Nephron progenitor cell (in vitro differentiated cells): ENCODE measurements around the gene GRIP1.
A peak's percentile ranks its signal among the peaks of the same experiment; 100 is the strongest.

ENCODE experiments used
- DNase-seq: peaks from one replicate; pipeline ENCODE4 v3.0.0; 2021
- H3K27ac Mint-ChIP-seq: 2 replicates; pipeline ENCODE4 v1.8.0; 2021; ENCODE audit warnings: mild to moderate bottlenecking, moderate library complexity, mixed read lengths
- H3K27me3 Mint-ChIP-seq: 2 replicates; pipeline ENCODE4 v1.8.0; 2021; ENCODE audit warnings: mild to moderate bottlenecking, low read depth, mixed read lengths; ENCODE audit not compliant: poor library complexity
- H3K36me3 Mint-ChIP-seq: 2 replicates; pipeline ENCODE4 v1.8.0; 2021; ENCODE audit warnings: low read depth, mixed read lengths
- H3K4me1 Mint-ChIP-seq: 2 replicates; pipeline ENCODE4 v1.8.0; 2021; ENCODE audit warnings: mixed read lengths
- H3K4me3 Mint-ChIP-seq: 2 replicates; pipeline ENCODE4 v1.8.0; 2021; ENCODE audit warnings: mild to moderate bottlenecking, moderate library complexity, mixed read lengths
- H3K9me3 Mint-ChIP-seq: 2 replicates; pipeline ENCODE4 v1.8.0; 2021; ENCODE audit warnings: mild to moderate bottlenecking, moderate library complexity, mixed read lengths
- TF ChIP-seq, protein P1 (sequence below): fragments of 200-600 bp; sonication (generic); IDR thresholded peaks from 2 replicates; pipeline ENCODE4 v1.5.0; 2021; ENCODE audit warnings: antibody characterized with exemption

The GRIP1 gene

DNA sequence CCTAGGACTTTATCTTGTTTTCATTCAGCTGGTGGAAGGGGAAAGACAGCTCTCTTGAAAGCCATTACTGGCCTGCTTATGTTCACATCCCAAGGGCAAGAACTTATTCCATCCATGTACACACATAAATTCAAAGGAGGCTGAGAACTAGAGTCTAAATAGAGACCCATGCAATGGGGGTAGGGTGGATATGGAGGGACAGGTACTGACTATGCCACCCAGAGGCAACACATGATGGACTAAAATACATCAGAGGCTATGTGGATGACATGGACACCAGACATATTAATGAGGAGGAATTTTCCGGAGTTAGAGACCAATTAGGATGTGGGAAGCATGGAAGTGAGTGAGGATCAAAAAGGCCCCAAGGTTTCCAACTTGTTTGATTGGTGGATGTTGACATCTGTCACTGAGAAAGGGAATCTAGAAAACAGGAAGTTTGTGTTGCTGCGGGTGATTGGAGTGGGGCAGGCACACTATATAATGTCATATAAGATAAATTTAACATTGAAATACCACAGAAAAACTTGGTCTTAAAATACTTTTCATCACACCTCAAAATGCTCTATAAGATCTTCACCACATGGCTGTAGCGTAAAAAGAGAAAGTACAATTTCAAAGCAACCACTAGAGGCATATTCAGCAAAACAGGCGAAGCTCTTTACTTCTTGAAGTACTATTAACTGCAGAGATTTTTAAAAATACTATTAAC lies 130.4 kb downstream of the GRIP1 start:
- Mint-ChIP-seq H3K4me3 (no peak overlapping the region), H3K36me3 (no peaks in the 10 kb centered on the region), H3K4me1 (no peaks in the 10 kb centered on the region), H3K9me3 (no peaks in the 10 kb centered on the region), H3K27me3 (peaks cover 4% of the 10 kb centered on the region), H3K27ac (no peak overlapping the region)
- no peak for DNase-seq
- TF ChIP-seq, protein P1, sequence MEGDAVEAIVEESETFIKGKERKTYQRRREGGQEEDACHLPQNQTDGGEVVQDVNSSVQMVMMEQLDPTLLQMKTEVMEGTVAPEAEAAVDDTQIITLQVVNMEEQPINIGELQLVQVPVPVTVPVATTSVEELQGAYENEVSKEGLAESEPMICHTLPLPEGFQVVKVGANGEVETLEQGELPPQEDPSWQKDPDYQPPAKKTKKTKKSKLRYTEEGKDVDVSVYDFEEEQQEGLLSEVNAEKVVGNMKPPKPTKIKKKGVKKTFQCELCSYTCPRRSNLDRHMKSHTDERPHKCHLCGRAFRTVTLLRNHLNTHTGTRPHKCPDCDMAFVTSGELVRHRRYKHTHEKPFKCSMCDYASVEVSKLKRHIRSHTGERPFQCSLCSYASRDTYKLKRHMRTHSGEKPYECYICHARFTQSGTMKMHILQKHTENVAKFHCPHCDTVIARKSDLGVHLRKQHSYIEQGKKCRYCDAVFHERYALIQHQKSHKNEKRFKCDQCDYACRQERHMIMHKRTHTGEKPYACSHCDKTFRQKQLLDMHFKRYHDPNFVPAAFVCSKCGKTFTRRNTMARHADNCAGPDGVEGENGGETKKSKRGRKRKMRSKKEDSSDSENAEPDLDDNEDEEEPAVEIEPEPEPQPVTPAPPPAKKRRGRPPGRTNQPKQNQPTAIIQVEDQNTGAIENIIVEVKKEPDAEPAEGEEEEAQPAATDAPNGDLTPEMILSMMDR = peak; percentile 18

DNA sequence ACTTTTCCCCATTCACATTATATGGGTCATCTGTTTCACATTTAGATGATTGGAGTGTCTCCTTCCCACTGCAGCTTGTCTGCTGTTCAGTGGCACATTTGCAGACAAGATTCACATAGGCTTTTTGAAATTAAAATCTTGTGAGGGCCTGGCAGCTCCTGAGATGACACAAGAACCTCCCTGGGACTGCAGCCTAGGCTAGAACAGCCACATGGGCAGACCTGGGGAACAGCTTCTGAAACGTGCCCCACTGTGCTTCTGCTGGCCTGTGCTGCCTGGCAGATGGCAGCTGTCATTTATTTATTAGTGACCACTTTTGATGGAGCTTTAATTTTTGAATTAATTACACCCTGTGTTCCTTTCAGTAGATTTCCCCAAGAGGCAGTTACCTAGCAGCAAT lies 137.4 kb downstream of the GRIP1 start:
- Mint-ChIP-seq H3K27me3 (peaks cover 7% of the 10 kb centered on the region), H3K36me3 (peaks cover 3% of the 10 kb centered on the region), H3K9me3 (no peaks in the 10 kb centered on the region), H3K27ac (peak overlapping the region; percentile 23), H3K4me1 (no peaks in the 10 kb centered on the region), H3K4me3 (no peak overlapping the region)
- TF ChIP-seq, protein P1 = no peak
- no peak for DNase-seq

DNA sequence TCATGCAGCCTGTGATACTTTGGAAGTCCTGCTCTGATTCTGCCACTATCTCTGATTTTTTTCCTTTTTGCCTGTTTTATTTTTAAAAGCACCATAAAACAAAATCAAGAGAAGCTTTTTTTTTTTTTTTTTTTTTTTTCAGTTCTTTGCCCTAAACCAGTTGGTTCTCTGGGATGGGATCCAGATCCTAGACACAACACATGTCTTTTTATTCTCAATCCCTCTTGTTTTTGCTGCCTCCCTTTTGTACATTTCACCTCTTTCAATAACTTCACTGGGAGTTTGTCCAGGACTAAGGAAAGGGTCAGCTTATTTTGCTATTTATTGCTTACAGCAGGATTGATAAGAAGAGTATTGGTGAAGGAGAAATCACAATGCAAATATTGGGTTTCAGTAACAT lies 139.4 kb downstream of the GRIP1 start:
- H3K4me3 Mint-ChIP-seq = no peak overlapping the region
- TF ChIP-seq, protein P1 = no peak
- peaks cover 5% of the 10 kb centered on the region for H3K27me3 Mint-ChIP-seq
- no peaks in the 10 kb centered on the region for H3K4me1 Mint-ChIP-seq
- DNase-seq = no peak
- peaks cover 3% of the 10 kb centered on the region for H3K36me3 Mint-ChIP-seq
- no peak overlapping the region for H3K27ac Mint-ChIP-seq
- H3K9me3 Mint-ChIP-seq = no peaks in the 10 kb centered on the region

DNA sequence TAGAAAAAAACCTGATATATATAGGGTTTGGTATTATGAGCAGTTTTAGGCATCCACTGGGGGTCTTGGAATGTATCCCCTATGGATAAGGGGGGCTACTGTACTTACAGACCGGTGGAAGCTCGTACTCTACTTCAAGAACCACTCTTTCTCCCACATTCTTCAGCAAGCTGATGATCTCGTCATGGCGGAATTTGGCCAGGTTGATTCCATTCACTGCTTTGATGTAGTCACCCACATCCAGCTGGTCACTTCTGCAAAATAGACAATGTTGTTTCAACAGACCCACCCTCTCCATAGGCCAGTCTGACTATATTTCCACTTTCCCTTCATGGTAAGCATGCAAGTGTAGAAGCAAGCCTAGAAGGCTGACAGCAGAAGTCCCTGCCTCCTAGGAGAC lies 139.9 kb downstream of the GRIP1 start:
- Mint-ChIP-seq H3K4me3 (no peak overlapping the region), H3K36me3 (peaks cover 3% of the 10 kb centered on the region), H3K4me1 (no peaks in the 10 kb centered on the region), H3K27me3 (peaks cover 5% of the 10 kb centered on the region), H3K27ac (no peak overlapping the region), H3K9me3 (no peaks in the 10 kb centered on the region)
- no peak for DNase-seq
- TF ChIP-seq, protein P1 = no peak

DNA sequence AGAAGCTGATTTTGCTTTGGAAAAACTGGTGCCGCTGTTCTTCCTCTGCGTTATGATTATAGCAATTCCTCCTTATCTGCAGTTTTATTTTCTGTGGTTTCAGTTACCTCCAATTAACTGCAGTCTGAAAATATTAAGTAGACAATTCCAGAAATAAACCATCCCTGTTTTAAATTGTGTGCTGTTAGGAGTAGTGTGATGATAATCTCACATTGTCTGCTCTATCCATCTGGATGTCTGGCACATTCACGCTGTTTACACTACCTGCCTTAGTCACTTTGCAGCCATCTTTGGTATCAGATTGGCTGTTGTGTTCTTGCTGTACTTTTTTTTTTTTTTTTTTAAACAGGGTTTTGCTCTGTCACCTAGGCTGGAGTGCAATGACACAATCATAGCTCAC lies 141.0 kb downstream of the GRIP1 start:
- Mint-ChIP-seq H3K36me3 (peaks cover 3% of the 10 kb centered on the region), H3K9me3 (no peaks in the 10 kb centered on the region), H3K27me3 (peaks cover under 1% of the 10 kb centered on the region), H3K4me3 (no peak overlapping the region), H3K27ac (no peak overlapping the region), H3K4me1 (no peaks in the 10 kb centered on the region)
- TF ChIP-seq, protein P1 = no peak
- DNase-seq = no peak

DNA sequence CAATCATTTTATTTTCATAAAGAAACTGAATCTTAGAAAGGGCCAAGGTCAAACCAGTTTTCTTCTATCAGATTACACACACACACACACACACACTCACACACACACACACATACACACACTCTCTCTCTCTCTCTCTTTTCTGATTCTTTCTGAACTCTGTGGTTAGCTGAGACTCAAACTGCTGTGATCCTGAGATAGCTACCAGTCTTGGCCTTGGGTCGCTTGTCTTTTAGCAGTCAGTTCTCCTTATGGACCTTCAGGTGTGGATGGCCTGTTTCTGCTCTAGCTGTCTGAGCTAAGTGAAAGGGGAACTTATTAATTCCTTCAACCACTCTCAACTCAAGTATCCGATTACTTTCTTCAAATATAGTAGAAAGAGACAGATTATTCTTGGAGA lies 145.1 kb downstream of the GRIP1 start:
- Mint-ChIP-seq H3K4me1 (no peaks in the 10 kb centered on the region), H3K27me3 (no peaks in the 10 kb centered on the region), H3K9me3 (peaks cover 11% of the 10 kb centered on the region), H3K4me3 (no peak overlapping the region), H3K36me3 (peaks cover 12% of the 10 kb centered on the region), H3K27ac (no peak overlapping the region)
- TF ChIP-seq, protein P1 = no peak
- DNase-seq = no peak
